Activated T-cell treated with anti-CD3 and anti-CD28 coated beads for 24 hours (primary cell): ENCODE data around the gene PCDHGA7.
"Not testable (repeated sequence)": the region's sequence is repeated elsewhere in the genome, so short reads cannot be mapped to it uniquely, and the experiment has no call there.

Experiments
- DNase-seq: peaks from one replicate; pipeline ENCODE4 v3.0.0-alpha.2; 2020; ENCODE audit warnings: low read depth

Gene PCDHGA7

GRCh38 chr5:141430332-141431113 is 48.0 kb downstream of the PCDHGA7 start, which contains the start of gene PCDHGA12:
TSS of gene PCDHGA12 (plus strand) at chr5:141430507. CDS start at chr5:141430760, 253 bp downstream.
- DNase-seq = no peak

DNA sequence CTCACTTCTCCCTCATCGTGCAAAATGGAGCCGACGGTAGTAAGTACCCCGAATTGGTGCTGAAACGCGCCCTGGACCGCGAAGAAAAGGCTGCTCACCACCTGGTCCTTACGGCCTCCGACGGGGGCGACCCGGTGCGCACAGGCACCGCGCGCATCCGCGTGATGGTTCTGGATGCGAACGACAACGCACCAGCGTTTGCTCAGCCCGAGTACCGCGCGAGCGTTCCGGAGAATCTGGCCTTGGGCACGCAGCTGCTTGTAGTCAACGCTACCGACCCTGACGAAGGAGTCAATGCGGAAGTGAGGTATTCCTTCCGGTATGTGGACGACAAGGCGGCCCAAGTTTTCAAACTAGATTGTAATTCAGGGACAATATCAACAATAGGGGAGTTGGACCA is 48.7 kb downstream of the PCDHGA7 start:
- no peak for DNase-seq

- not testable (repeated sequence) for DNase-seq
Measured at GRCh38 chr5:141432308-141432707, 49.8 kb downstream of the PCDHGA7 start.

DNA sequence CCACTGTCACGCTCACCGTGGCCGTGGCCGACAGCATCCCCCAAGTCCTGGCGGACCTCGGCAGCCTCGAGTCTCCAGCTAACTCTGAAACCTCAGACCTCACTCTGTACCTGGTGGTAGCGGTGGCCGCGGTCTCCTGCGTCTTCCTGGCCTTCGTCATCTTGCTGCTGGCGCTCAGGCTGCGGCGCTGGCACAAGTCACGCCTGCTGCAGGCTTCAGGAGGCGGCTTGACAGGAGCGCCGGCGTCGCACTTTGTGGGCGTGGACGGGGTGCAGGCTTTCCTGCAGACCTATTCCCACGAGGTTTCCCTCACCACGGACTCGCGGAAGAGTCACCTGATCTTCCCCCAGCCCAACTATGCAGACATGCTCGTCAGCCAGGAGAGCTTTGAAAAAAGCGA is 50.2 kb downstream of the PCDHGA7 start:
- not testable (repeated sequence) for DNase-seq

DNA sequence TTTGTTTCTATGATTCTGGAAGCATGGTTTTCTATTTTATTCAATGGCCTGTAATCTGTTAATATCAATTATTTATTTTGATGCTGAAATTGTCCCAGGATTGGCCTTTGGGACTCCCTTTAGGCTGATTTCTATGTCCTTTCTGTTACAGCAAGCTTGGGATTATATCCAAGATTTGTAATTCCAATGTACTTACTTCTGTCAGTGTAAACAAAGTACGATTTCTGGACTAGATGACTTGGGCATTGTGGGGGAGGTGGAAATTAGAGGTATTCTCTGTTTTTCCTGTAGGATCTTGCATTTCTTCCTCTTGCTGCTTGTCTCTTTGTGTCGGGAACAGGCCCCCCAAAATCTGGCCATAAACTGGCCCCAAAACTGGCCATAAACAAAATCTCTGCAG is 51.5 kb downstream of the PCDHGA7 start:
- no peak for DNase-seq
